Type B pancreatic cell (in vitro differentiated cells): Measurements from ENCODE around the gene NDUFS6. TPM values are rescaled to one million over a fixed set of nuclear protein-coding genes. Genes with fewer than 3 reads are reported as not detected.

Experiments used
- DNase-seq: peaks from one replicate; pipeline ENCODE4 v3.0.0; 2021; ENCODE audit warnings: mixed read lengths; ENCODE audit not compliant: unreplicated experiment; ENCODE audit errors: extremely low spot score
- H3K27ac Mint-ChIP-seq: 2 replicates; pipeline ENCODE4 v1.8.0; 2021; ENCODE audit warnings: mild to moderate bottlenecking, mixed read lengths
- H3K27me3 Mint-ChIP-seq: 2 replicates; pipeline ENCODE4 v1.8.0; 2021; ENCODE audit warnings: mixed read lengths
- H3K36me3 Mint-ChIP-seq: 2 replicates; pipeline ENCODE4 v1.8.0; 2021; ENCODE audit warnings: mixed read lengths
- H3K4me1 Mint-ChIP-seq: one replicate; pipeline ENCODE4 v1.8.0; 2021; ENCODE audit warnings: mixed read lengths; ENCODE audit not compliant: unreplicated experiment
- H3K4me3 Mint-ChIP-seq: 2 replicates; pipeline ENCODE4 v1.8.0; 2021; ENCODE audit warnings: mild to moderate bottlenecking, mixed read lengths
- H3K9me3 Mint-ChIP-seq: 2 replicates; pipeline ENCODE4 v1.8.0; 2021; ENCODE audit warnings: mixed read lengths
- CTCF ChIP-seq: fragments of 200-600 bp; sonication (generic); conservative IDR thresholded peaks from 2 replicates; pipeline ENCODE4 v1.5.0; 2021; ENCODE audit warnings: antibody characterized with exemption, mild to moderate bottlenecking
- total RNA-seq: library from RNA; stranded (reverse); gene quantifications from 2 replicates; pipeline ENCODE4 v1.2.1, GENCODE V29; 2021; ENCODE audit warnings: low replicate concordance

NDUFS6 gene
- total RNA-seq, 1 donor from 2014 or later, result 37.7 TPM

- no peak for TF ChIP-seq CTCF
- Mint-ChIP-seq H3K27me3 (peaks cover 24% of the 10 kb centered on the region), H3K4me3 (no peak overlapping the region), H3K27ac (no peak overlapping the region), H3K9me3 (no peaks in the 10 kb centered on the region), H3K4me1 (peaks cover 9% of the 10 kb centered on the region), H3K36me3 (no peaks in the 10 kb centered on the region)
- no peak for DNase-seq
Measured at GRCh38 chr5:1767524-1768282, 33.5 kb upstream of the NDUFS6 start.

GRCh38 chr5:1768283-1769000 is 32.8 kb upstream of the NDUFS6 start:
- peaks cover 9% of the 10 kb centered on the region for H3K4me1 Mint-ChIP-seq
- DNase-seq, result no peak
- peaks cover 22% of the 10 kb centered on the region for H3K27me3 Mint-ChIP-seq
- no peak overlapping the region for H3K4me3 Mint-ChIP-seq
- H3K9me3 Mint-ChIP-seq, result no peaks in the 10 kb centered on the region
- no peak overlapping the region for H3K27ac Mint-ChIP-seq
- no peak for TF ChIP-seq CTCF
- H3K36me3 Mint-ChIP-seq, result no peaks in the 10 kb centered on the region

GRCh38 chr5:1769017-1769640 is 32.1 kb upstream of the NDUFS6 start:
- TF ChIP-seq CTCF, result no peak
- no peaks in the 10 kb centered on the region for H3K36me3 Mint-ChIP-seq

GRCh38 chr5:1769752-1770442 is 31.3 kb upstream of the NDUFS6 start:
- Mint-ChIP-seq H3K4me1 (peaks cover 4% of the 10 kb centered on the region), H3K27me3 (peaks cover 12% of the 10 kb centered on the region), H3K9me3 (no peaks in the 10 kb centered on the region), H3K36me3 (no peaks in the 10 kb centered on the region), H3K4me3 (no peak overlapping the region), H3K27ac (no peak overlapping the region)
- no peak for TF ChIP-seq CTCF
- DNase-seq, result no peak

More at GRCh38 chr5:1769017-1769640, 32.1 kb upstream of the NDUFS6 start:
- H3K27me3 Mint-ChIP-seq, result peaks cover 16% of the 10 kb centered on the region
- no peak overlapping the region for H3K27ac Mint-ChIP-seq
- peaks cover 4% of the 10 kb centered on the region for H3K4me1 Mint-ChIP-seq
- DNase-seq, result no peak
- no peaks in the 10 kb centered on the region for H3K9me3 Mint-ChIP-seq
- H3K4me3 Mint-ChIP-seq, result no peak overlapping the region

- Mint-ChIP-seq H3K4me1 (peaks cover 4% of the 10 kb centered on the region), H3K4me3 (no peak overlapping the region), H3K27ac (no peak overlapping the region), H3K36me3 (no peaks in the 10 kb centered on the region), H3K9me3 (no peaks in the 10 kb centered on the region), H3K27me3 (peaks cover 11% of the 10 kb centered on the region)
- TF ChIP-seq CTCF, result no peak
- DNase-seq, result no peak
Measured at GRCh38 chr5:1770443-1770802, 30.8 kb upstream of the NDUFS6 start.
